Liver (tissue), 9 donors: ENCODE results near the gene PARD3. TPM values are rescaled to one million over a fixed set of nuclear protein-coding genes. Genes with fewer than 3 reads are reported as not detected.

ENCODE experiments used
- DNase-seq: peaks from one replicate; pipeline ENCODE4 v3.0.0-alpha.2; 2017; ENCODE audit warnings: low spot score
- H3K27ac ChIP-seq, 2 donors: one replicate each; pipeline ENCODE4 v1.7.0; 2013; ENCODE audit warnings: inconsistent platforms in 2 of 2, low read length in 2 of 2, control low read depth in 1 of 2, low read depth in 1 of 2, mild to moderate bottlenecking in 1 of 2
- H3K27me3 ChIP-seq, 4 donors: one replicate each; pipeline versions ENCODE4 v1.6.1 to v1.7.0; 2013; ENCODE audit warnings: low read length in 3 of 4, inconsistent platforms in 1 of 4, mild to moderate bottlenecking in 1 of 4, moderate library complexity in 1 of 4; ENCODE audit not compliant: control insufficient read depth in 4 of 4, insufficient read depth in 4 of 4
- H3K36me3 ChIP-seq, 4 donors: one replicate each; pipeline versions ENCODE4 v1.6.1 to v1.7.0; 2013; ENCODE audit warnings: low read length in 3 of 4, mild to moderate bottlenecking in 3 of 4, low read depth in 1 of 4, moderate library complexity in 1 of 4; ENCODE audit not compliant: control insufficient read depth in 4 of 4, insufficient read depth in 3 of 4
- H3K4me1 ChIP-seq, 4 donors: one replicate each; pipeline versions ENCODE4 v1.6.1 to v1.7.0; 2013; ENCODE audit warnings: low read length in 3 of 4, mild to moderate bottlenecking in 3 of 4, moderate library complexity in 1 of 4; ENCODE audit not compliant: control insufficient read depth in 4 of 4, insufficient read depth in 4 of 4
- H3K4me3 ChIP-seq, 3 donors: one replicate each; pipeline versions ENCODE4 v1.6.1 to v1.7.0; 2013; ENCODE audit warnings: low read length in 3 of 3, control low read depth in 1 of 3, low read depth in 1 of 3, mild to moderate bottlenecking in 1 of 3
- H3K9ac ChIP-seq, 2 donors: one replicate each; pipeline ENCODE4 v1.7.0; 2013; ENCODE audit warnings: low read length in 2 of 2, mild to moderate bottlenecking in 2 of 2, moderate library complexity in 2 of 2, control low read depth in 1 of 2, low read depth in 1 of 2
- H3K9me3 ChIP-seq, 4 donors: one replicate each; pipeline versions ENCODE4 v1.6.1 to v1.7.0; 2013; ENCODE audit warnings: low read length in 3 of 4; ENCODE audit not compliant: control insufficient read depth in 4 of 4
- EGR1 ChIP-seq, 2 donors: IDR thresholded peaks; 2 replicates each; pipeline ENCODE4 v1.6.1; 2016 to 2018; ENCODE audit warnings: antibody characterized with exemption in 2 of 2, low read depth in 2 of 2
- FOXA1 ChIP-seq: IDR thresholded peaks from 2 replicates; pipeline ENCODE4 v1.6.1; 2016; ENCODE audit warnings: antibody characterized with exemption
- FOXA2 ChIP-seq: IDR thresholded peaks from 2 replicates; pipeline ENCODE4 v1.6.1; 2016; ENCODE audit warnings: antibody characterized with exemption
- GABPA ChIP-seq, 2 donors: IDR thresholded peaks in 1 of 2; conservative IDR thresholded peaks in 1 of 2; 2 replicates each; pipeline ENCODE4 v1.6.1; 2016; ENCODE audit warnings: antibody characterized with exemption in 2 of 2, mild to moderate bottlenecking in 1 of 2, moderate library complexity in 1 of 2
- HNF4A ChIP-seq, 2 donors: conservative IDR thresholded peaks; 2 replicates each; pipeline ENCODE4 v1.6.1; 2016; ENCODE audit warnings: antibody characterized with exemption in 2 of 2, mild to moderate bottlenecking in 2 of 2
- HNF4G ChIP-seq: IDR thresholded peaks from 2 replicates; pipeline ENCODE4 v1.6.1; 2016; ENCODE audit warnings: antibody characterized with exemption
- JUND ChIP-seq, 2 donors: IDR thresholded peaks; 2 replicates each; pipeline ENCODE4 v1.6.1; 2016; ENCODE audit warnings: antibody characterized with exemption in 2 of 2
- NR2F2 ChIP-seq: IDR thresholded peaks from 2 replicates; pipeline ENCODE4 v1.6.1; 2016; ENCODE audit warnings: antibody characterized with exemption
- RAD21 ChIP-seq, 2 donors: IDR thresholded peaks; 2 replicates each; pipeline ENCODE4 v1.6.1; 2016; ENCODE audit warnings: antibody characterized with exemption in 2 of 2, mild to moderate bottlenecking in 2 of 2
- RXRA ChIP-seq, 2 donors: IDR thresholded peaks; 2 replicates each; pipeline ENCODE4 v1.6.1; 2017 to 2018; ENCODE audit warnings: antibody characterized with exemption in 2 of 2, mild to moderate bottlenecking in 1 of 2
- SP1 ChIP-seq: IDR thresholded peaks from 2 replicates; pipeline ENCODE4 v1.6.1; 2018; ENCODE audit warnings: antibody characterized with exemption, mild to moderate bottlenecking
- YY1 ChIP-seq: IDR thresholded peaks from 2 replicates; pipeline ENCODE4 v1.6.1; 2016; ENCODE audit warnings: antibody characterized with exemption, mild to moderate bottlenecking
- WGBS: extraction: QIAGEN DNeasy Blood & Tissue Kit; methylation state at CpG from one replicate; pipeline ENCODE4 v1.1.7; 2013; 5-methylcytosine and 5-hydroxymethylcytosine counted together
- polyA plus RNA-seq, 2 donors: library from polyadenylated mRNA; stranded (reverse) in 1 of 2; unstranded in 1 of 2; fragments of 200-250 nt in 1 of 2; fragments of >200 nt in 1 of 2; fragmentation: Nextera tagmentation in 1 of 2; extraction: Ambion mirVana in 1 of 2; gene quantifications; one replicate each; pipeline versions ENCODE4 v1.2.1 to v1.2.3, GENCODE V29; 2013 to 2015
- total RNA-seq, 2 donors: library from RNA; depleted of rRNA; stranded (reverse); fragments of >200 nt; gene quantifications; one replicate each; pipeline ENCODE4 v1.2.3, GENCODE V29; 2014
- TF ChIP-seq, protein P1 (sequence below): IDR thresholded peaks from 2 replicates; pipeline ENCODE4 v1.6.1; 2016; ENCODE audit warnings: antibody characterized with exemption
- TF ChIP-seq, protein P2 (sequence below): IDR thresholded peaks from 2 replicates; pipeline ENCODE4 v1.6.1; 2016; ENCODE audit warnings: antibody characterized with exemption, mild to moderate bottlenecking
- TF ChIP-seq, protein P3 (sequence below): fragments of 150-350 bp; IDR thresholded peaks from 2 replicates; pipeline ENCODE4 v1.5.1; 2017; ENCODE audit warnings: improper control_type of control experiment, low read depth, low read length; ENCODE audit not compliant: missing input control
- TF ChIP-seq, protein P4 (sequence below): IDR thresholded peaks from 2 replicates; pipeline ENCODE4 v1.6.1; 2016; ENCODE audit warnings: antibody characterized with exemption
- TF ChIP-seq, protein P5 (sequence below): IDR thresholded peaks from 2 replicates; pipeline ENCODE4 v1.6.1; 2016; ENCODE audit warnings: antibody characterized with exemption
- donor health status: healthy.
- donor health status: healthy.
- donor health status: healthy.
- donor health status: healthy.
- donor health status: healthy.

The PARD3 gene
- total and polyA plus RNA-seq, 4 donors = 12.3 to 43.8 (median 13.5) TPM

DNA sequence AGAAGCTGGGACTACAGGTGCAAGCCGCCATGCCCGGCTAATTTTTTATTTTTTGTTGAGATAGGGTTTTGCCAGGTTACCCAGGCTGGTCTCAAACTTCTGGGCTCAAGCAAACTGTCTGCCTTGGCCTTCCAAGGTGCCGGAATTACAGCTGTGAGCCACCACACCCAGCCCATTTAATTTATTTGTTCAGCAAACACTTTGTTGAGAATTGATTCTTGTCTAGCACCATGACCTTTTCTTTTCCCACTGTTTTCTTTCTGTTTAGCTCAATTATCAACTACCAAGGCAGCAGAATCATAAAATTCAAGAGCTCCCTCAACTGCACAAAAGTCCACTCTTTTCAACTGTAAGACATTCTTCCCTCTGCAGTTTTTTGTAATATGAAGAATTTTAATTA is 47.8 kb upstream of the PARD3 start:
- DNase-seq = no peak
- TF ChIP-seq, protein P1, sequence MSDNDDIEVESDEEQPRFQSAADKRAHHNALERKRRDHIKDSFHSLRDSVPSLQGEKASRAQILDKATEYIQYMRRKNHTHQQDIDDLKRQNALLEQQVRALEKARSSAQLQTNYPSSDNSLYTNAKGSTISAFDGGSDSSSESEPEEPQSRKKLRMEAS = no peak
- TF ChIP-seq SP1 (no peak), FOXA2 (no peak), RXRA (IDR thresholded peaks at IDR 0.05) (no peak), HNF4G (no peak), JUND (IDR thresholded peaks at IDR 0.05) (no peak), EGR1 (IDR thresholded peaks at IDR 0.05; ENCODE audit: low read depth in 2 of 2) (no peak), HNF4A (conservative IDR thresholded peaks at IDR 0.05) (no peak), GABPA (IDR thresholded peaks at IDR 0.05 in 1 of 2, conservative IDR thresholded peaks at IDR 0.05 in 1 of 2) (no peak)
- TF ChIP-seq, protein P2, sequence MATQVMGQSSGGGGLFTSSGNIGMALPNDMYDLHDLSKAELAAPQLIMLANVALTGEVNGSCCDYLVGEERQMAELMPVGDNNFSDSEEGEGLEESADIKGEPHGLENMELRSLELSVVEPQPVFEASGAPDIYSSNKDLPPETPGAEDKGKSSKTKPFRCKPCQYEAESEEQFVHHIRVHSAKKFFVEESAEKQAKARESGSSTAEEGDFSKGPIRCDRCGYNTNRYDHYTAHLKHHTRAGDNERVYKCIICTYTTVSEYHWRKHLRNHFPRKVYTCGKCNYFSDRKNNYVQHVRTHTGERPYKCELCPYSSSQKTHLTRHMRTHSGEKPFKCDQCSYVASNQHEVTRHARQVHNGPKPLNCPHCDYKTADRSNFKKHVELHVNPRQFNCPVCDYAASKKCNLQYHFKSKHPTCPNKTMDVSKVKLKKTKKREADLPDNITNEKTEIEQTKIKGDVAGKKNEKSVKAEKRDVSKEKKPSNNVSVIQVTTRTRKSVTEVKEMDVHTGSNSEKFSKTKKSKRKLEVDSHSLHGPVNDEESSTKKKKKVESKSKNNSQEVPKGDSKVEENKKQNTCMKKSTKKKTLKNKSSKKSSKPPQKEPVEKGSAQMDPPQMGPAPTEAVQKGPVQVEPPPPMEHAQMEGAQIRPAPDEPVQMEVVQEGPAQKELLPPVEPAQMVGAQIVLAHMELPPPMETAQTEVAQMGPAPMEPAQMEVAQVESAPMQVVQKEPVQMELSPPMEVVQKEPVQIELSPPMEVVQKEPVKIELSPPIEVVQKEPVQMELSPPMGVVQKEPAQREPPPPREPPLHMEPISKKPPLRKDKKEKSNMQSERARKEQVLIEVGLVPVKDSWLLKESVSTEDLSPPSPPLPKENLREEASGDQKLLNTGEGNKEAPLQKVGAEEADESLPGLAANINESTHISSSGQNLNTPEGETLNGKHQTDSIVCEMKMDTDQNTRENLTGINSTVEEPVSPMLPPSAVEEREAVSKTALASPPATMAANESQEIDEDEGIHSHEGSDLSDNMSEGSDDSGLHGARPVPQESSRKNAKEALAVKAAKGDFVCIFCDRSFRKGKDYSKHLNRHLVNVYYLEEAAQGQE = no peak
- TF ChIP-seq, protein P3, sequence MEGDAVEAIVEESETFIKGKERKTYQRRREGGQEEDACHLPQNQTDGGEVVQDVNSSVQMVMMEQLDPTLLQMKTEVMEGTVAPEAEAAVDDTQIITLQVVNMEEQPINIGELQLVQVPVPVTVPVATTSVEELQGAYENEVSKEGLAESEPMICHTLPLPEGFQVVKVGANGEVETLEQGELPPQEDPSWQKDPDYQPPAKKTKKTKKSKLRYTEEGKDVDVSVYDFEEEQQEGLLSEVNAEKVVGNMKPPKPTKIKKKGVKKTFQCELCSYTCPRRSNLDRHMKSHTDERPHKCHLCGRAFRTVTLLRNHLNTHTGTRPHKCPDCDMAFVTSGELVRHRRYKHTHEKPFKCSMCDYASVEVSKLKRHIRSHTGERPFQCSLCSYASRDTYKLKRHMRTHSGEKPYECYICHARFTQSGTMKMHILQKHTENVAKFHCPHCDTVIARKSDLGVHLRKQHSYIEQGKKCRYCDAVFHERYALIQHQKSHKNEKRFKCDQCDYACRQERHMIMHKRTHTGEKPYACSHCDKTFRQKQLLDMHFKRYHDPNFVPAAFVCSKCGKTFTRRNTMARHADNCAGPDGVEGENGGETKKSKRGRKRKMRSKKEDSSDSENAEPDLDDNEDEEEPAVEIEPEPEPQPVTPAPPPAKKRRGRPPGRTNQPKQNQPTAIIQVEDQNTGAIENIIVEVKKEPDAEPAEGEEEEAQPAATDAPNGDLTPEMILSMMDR = no peak
- TF ChIP-seq, protein P4, sequence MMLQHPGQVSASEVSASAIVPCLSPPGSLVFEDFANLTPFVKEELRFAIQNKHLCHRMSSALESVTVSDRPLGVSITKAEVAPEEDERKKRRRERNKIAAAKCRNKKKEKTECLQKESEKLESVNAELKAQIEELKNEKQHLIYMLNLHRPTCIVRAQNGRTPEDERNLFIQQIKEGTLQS = no peak
- TF ChIP-seq, protein P5, sequence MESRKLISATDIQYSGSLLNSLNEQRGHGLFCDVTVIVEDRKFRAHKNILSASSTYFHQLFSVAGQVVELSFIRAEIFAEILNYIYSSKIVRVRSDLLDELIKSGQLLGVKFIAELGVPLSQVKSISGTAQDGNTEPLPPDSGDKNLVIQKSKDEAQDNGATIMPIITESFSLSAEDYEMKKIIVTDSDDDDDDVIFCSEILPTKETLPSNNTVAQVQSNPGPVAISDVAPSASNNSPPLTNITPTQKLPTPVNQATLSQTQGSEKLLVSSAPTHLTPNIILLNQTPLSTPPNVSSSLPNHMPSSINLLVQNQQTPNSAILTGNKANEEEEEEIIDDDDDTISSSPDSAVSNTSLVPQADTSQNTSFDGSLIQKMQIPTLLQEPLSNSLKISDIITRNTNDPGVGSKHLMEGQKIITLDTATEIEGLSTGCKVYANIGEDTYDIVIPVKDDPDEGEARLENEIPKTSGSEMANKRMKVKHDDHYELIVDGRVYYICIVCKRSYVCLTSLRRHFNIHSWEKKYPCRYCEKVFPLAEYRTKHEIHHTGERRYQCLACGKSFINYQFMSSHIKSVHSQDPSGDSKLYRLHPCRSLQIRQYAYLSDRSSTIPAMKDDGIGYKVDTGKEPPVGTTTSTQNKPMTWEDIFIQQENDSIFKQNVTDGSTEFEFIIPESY = no peak
- 79% methylated on average over 3 of the region's 3 CpGs for WGBS
- Histone ChIP-seq H3K27ac (no peak overlapping the region), H3K4me3 (no peak overlapping the region), H3K9ac (no peak overlapping the region), H3K4me1 (no peaks in the 10 kb centered on the region), H3K27me3 (no peaks in the 10 kb centered on the region), H3K36me3 (no peaks in the 10 kb centered on the region), H3K9me3 (no peaks in the 10 kb centered on the region)

DNA sequence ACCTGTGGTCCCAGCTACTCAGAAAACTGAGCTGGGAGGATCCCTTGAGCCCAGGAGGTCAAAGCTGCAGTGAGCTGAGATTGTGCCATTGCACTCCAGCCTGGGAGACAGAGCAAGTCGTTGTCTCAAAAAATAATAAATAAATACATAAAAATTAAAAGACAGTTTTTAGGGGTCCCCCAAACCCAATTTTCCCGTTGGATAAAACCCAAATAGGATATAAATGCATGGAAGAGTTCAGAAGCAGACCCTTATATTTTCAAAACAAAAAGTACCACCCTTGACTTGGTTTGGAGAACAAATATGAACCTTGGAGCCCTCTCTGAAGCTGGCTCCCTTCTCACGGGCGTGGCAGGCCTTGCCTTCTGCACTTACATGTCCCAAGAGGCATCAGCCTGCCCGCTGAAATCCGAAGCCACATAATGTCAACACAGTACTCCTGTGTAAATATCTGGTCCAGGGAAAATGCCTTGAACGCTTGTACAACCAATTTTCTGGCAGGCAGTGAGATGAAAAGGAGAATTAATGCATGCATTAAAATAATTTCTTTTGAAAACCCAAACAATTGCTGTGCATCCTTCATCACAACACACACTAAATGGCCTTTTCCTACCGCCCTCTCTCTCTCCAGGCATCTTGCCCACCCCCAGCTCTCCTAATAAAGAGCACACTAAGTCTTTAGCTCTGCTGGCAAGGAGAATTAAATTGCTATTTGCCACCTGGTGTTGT is 46.4 kb upstream of the PARD3 start:
- Histone ChIP-seq H3K9me3 (no peaks in the 10 kb centered on the region), H3K4me3 (no peak overlapping the region), H3K9ac (no peak overlapping the region), H3K27ac (no peak overlapping the region), H3K36me3 (no peaks in the 10 kb centered on the region), H3K4me1 (no peaks in the 10 kb centered on the region), H3K27me3 (no peaks in the 10 kb centered on the region)
- WGBS = 66% methylated on average over 8 of the region's 8 CpGs
- DNase-seq = no peak
- TF ChIP-seq FOXA1 = no peak
- no peak for TF ChIP-seq FOXA2
- no peak for TF ChIP-seq RXRA (IDR thresholded peaks at IDR 0.05)
- no peak for TF ChIP-seq GABPA (IDR thresholded peaks at IDR 0.05 in 1 of 2, conservative IDR thresholded peaks at IDR 0.05 in 1 of 2)
- no peak for TF ChIP-seq RAD21 (IDR thresholded peaks at IDR 0.05)
- TF ChIP-seq NR2F2 = no peak
- no peak for TF ChIP-seq JUND (IDR thresholded peaks at IDR 0.05)
- TF ChIP-seq, protein P4 = no peak
- no peak for TF ChIP-seq EGR1 (IDR thresholded peaks at IDR 0.05; ENCODE audit: low read depth in 2 of 2)
- TF ChIP-seq, protein P2 = no peak
- TF ChIP-seq HNF4A (conservative IDR thresholded peaks at IDR 0.05) = no peak
- no peak for TF ChIP-seq YY1
- TF ChIP-seq, protein P1 = no peak
